ENCODE results near the gene MAPRE2.

Gene MAPRE2

GRCh38 chr18:35117372-35117771, 76.2 kb downstream of the MAPRE2 start:
- Histone ChIP-seq H3K9ac (no peak overlapping the region), H3K4me1 (ENCODE audit: low read depth, poor library complexity, severe bottlenecking) (no peaks in the 10 kb centered on the region), H2AFZ (ENCODE audit: low read depth) (no peak overlapping the region), H4K20me1 (ENCODE audit: insufficient read depth) (no peaks in the 10 kb centered on the region), H3K79me2 (ENCODE audit: insufficient read depth, low read depth) (no peaks in the 10 kb centered on the region), H3K4me3 (IDR thresholded peaks at IDR 0.05; ENCODE audit: insufficient read depth, low read depth, low read length) (no peak overlapping the region), H3K27me3 (ENCODE audit: insufficient read depth, low read depth) (no peaks in the 10 kb centered on the region), H3K36me3 (ENCODE audit: insufficient read depth) (no peaks in the 10 kb centered on the region), H3K27ac (no peak overlapping the region), H3K4me2 (no peak overlapping the region)
- TF ChIP-seq, protein P1, sequence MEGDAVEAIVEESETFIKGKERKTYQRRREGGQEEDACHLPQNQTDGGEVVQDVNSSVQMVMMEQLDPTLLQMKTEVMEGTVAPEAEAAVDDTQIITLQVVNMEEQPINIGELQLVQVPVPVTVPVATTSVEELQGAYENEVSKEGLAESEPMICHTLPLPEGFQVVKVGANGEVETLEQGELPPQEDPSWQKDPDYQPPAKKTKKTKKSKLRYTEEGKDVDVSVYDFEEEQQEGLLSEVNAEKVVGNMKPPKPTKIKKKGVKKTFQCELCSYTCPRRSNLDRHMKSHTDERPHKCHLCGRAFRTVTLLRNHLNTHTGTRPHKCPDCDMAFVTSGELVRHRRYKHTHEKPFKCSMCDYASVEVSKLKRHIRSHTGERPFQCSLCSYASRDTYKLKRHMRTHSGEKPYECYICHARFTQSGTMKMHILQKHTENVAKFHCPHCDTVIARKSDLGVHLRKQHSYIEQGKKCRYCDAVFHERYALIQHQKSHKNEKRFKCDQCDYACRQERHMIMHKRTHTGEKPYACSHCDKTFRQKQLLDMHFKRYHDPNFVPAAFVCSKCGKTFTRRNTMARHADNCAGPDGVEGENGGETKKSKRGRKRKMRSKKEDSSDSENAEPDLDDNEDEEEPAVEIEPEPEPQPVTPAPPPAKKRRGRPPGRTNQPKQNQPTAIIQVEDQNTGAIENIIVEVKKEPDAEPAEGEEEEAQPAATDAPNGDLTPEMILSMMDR (conservative IDR thresholded peaks at IDR 0.05; ENCODE audit: low read depth, low read length), result no peak

DNA sequence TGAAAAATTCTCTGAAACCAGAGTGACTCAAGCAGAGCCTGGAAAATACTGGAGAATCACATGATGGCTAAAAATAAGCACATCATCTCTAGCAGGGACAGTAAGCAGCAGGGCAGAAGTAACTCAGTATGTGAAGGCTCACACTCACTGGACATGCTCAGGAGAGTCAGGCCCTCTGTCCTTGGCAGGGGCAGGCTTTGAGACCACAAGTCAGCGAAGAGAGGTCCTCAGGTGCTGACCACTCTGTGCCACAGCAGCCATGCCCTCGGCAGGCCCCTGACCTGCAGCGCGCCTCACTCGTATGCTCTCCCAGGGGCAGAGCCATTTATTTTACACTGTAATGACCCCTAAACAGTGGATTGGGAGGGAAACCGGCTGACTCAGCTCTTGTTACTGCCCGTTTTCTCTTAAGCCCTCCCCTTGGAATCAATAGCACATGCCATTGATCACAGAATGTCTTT, 76.8 kb downstream of the MAPRE2 start:
- Histone ChIP-seq H3K4me2 (no peak overlapping the region), H3K79me2 (ENCODE audit: insufficient read depth, low read depth) (no peaks in the 10 kb centered on the region)

GRCh38 chr18:35118641-35119040, 77.4 kb downstream of the MAPRE2 start:
- Histone ChIP-seq H3K4me1 (ENCODE audit: low read depth, poor library complexity, severe bottlenecking) (no peaks in the 10 kb centered on the region), H3K4me2 (no peak overlapping the region), H3K36me3 (ENCODE audit: insufficient read depth) (no peaks in the 10 kb centered on the region), H3K79me2 (ENCODE audit: insufficient read depth, low read depth) (no peaks in the 10 kb centered on the region), H3K27ac (no peak overlapping the region), H2AFZ (ENCODE audit: low read depth) (no peak overlapping the region), H3K4me3 (IDR thresholded peaks at IDR 0.05; ENCODE audit: insufficient read depth, low read depth, low read length) (no peak overlapping the region), H4K20me1 (ENCODE audit: insufficient read depth) (no peaks in the 10 kb centered on the region), H3K9ac (no peak overlapping the region), H3K27me3 (ENCODE audit: insufficient read depth, low read depth) (no peaks in the 10 kb centered on the region)
- TF ChIP-seq, protein P1 (conservative IDR thresholded peaks at IDR 0.05; ENCODE audit: low read depth, low read length), result no peak

More for the DNA sequence above, 76.8 kb downstream of the MAPRE2 start:
- Histone ChIP-seq H3K9ac (no peak overlapping the region), H3K27ac (no peak overlapping the region), H3K27me3 (ENCODE audit: insufficient read depth, low read depth) (no peaks in the 10 kb centered on the region), H3K36me3 (ENCODE audit: insufficient read depth) (no peaks in the 10 kb centered on the region), H2AFZ (ENCODE audit: low read depth) (no peak overlapping the region), H3K4me3 (IDR thresholded peaks at IDR 0.05; ENCODE audit: insufficient read depth, low read depth, low read length) (no peak overlapping the region), H3K4me1 (ENCODE audit: low read depth, poor library complexity, severe bottlenecking) (no peaks in the 10 kb centered on the region), H4K20me1 (ENCODE audit: insufficient read depth) (no peaks in the 10 kb centered on the region)
- TF ChIP-seq, protein P1 (conservative IDR thresholded peaks at IDR 0.05; ENCODE audit: low read depth, low read length), result no peak

- TF ChIP-seq, protein P1 (conservative IDR thresholded peaks at IDR 0.05; ENCODE audit: low read depth, low read length), result no peak
- Histone ChIP-seq H3K27ac (no peak overlapping the region), H3K9ac (no peak overlapping the region), H2AFZ (ENCODE audit: low read depth) (no peak overlapping the region), H3K4me2 (no peak overlapping the region), H3K4me1 (ENCODE audit: low read depth, poor library complexity, severe bottlenecking) (no peaks in the 10 kb centered on the region), H3K4me3 (IDR thresholded peaks at IDR 0.05; ENCODE audit: insufficient read depth, low read depth, low read length) (no peak overlapping the region), H3K36me3 (ENCODE audit: insufficient read depth) (no peaks in the 10 kb centered on the region), H3K79me2 (ENCODE audit: insufficient read depth, low read depth) (no peaks in the 10 kb centered on the region), H4K20me1 (ENCODE audit: insufficient read depth) (no peaks in the 10 kb centered on the region), H3K27me3 (ENCODE audit: insufficient read depth, low read depth) (no peaks in the 10 kb centered on the region)
These were observed 79.8 kb downstream of the MAPRE2 start for GRCh38 chr18:35121038-35121437.
